Activated naive CD4-positive, alpha-beta T cell treated with anti-CD3 and anti-CD28 coated beads, Interleukin-2, amount 50 U/mL, for 24 hours (primary cell): ENCODE measurements around the gene TMEM219.

Source experiments
- H3K27ac Mint-ChIP-seq: one replicate; pipeline ENCODE4 v1.8.0; 2021; ENCODE audit warnings: mild to moderate bottlenecking, mixed read lengths
- H3K27me3 Mint-ChIP-seq: one replicate; pipeline ENCODE4 v1.8.0; 2021; ENCODE audit warnings: mixed read lengths
- H3K36me3 Mint-ChIP-seq: one replicate; pipeline ENCODE4 v1.8.0; 2021; ENCODE audit warnings: mixed read lengths
- H3K4me1 Mint-ChIP-seq: one replicate; pipeline ENCODE4 v1.8.0; 2021; ENCODE audit warnings: mixed read lengths
- H3K4me3 Mint-ChIP-seq: one replicate; pipeline ENCODE4 v1.8.0; 2021; ENCODE audit warnings: mild to moderate bottlenecking, mixed read lengths
- H3K9me3 Mint-ChIP-seq: one replicate; pipeline ENCODE4 v1.8.0; 2021; ENCODE audit warnings: mixed read lengths

The TMEM219 gene, protein sequence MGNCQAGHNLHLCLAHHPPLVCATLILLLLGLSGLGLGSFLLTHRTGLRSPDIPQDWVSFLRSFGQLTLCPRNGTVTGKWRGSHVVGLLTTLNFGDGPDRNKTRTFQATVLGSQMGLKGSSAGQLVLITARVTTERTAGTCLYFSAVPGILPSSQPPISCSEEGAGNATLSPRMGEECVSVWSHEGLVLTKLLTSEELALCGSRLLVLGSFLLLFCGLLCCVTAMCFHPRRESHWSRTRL

DNA sequence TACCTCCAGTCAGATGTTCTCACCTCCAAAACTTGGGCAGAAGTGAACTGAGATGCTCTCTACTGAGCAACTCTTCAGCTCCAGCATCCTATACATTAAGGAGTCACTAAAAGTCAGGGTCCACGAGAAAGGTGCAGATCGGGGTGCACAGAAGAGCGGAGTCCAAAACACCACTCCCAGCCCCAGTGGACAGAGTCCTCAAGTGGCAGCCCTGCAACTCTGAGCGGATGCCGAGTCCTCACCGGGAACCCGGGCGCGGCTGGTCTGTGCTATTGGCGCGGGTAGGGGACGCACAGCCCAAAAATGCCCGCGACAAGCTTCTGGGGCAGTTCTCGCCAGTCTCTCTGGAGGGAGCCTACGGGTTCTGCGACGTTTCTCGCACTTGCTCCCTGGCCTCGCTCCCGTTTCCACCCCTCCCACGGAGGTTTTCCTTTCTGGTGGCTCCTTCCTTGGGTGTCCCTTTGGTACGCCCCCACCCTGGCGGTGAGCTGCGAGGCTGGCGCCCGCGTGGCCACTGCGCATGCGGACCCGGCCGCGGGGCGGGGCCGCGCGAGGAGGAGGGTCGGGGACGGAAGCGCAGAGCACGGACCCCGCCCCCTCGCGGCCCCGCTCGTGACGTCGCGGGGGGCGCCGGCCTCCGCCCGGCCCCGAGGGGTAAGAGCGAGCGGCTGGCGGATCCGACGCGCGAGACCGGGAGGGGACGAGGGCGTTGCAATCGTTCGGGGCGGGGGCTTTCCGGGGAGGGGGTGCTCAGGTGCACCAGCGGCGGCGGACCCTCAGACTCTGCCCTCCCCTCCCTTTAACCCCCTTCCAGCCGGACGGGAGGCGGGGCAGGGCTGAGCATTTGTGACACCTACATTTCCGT lies at the start of gene TMEM219:
Gene TMEM219, plus strand, starts transcription at position 601 of the 865 bp plus-strand sequence. CDS start 1,065 bp downstream, outside the sequence.
- Mint-ChIP-seq H3K27ac (peak within 1 kb of the TSS; percentile 88), H3K36me3 (peaks cover 3% of the 10 kb centered on the region), H3K27me3 (no peaks in the 10 kb centered on the region), H3K9me3 (no peaks in the 10 kb centered on the region), H3K4me3 (peak within 1 kb of the TSS; percentile 89), H3K4me1 (peaks cover 22% of the 10 kb centered on the region)

DNA sequence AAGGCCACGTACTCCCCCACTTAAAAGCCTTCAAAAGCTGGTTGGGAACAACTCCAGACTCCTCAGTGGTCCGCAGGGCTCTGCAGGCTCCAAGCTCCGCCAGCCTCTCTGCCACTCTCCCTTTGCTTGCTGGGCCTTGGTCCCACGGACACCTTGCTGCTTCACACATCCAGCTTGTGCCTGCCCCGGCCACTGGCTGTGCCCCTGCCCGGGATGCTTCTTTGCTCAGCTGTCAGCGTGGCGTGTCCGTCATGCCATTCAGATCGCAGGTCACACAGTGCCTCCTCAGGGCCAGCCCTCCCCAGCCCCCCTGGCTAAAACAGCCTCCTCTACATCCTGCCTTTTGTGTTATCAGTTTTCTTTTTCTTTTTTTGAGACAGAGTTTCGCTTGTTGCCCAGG lies 49.8 kb upstream of the TMEM219 start:
- H3K27me3 Mint-ChIP-seq = no peaks in the 10 kb centered on the region
- H3K36me3 Mint-ChIP-seq = peaks cover 5% of the 10 kb centered on the region
- no peaks in the 10 kb centered on the region for H3K4me1 Mint-ChIP-seq
- no peak overlapping the region for H3K27ac Mint-ChIP-seq
- no peak overlapping the region for H3K4me3 Mint-ChIP-seq
- no peaks in the 10 kb centered on the region for H3K9me3 Mint-ChIP-seq

DNA sequence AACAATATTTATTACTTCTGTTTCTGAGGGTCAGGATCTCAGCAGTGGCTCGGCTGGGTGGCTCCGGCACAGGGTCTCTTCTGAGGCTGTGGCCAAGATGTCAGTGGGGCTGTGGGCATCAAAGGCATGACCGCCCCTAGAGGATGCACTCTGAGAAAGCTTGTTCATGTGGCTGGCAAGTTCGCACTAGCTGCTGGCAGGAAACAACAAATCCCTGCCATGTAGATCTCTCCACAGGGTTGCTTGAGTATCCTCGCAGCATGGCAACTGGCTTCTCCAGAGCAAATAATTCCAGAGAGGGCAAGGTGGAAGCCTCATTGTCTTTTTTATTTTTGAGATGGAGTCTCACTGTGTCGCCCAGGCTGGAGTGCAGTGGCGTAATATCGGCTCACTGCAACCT lies 48.4 kb upstream of the TMEM219 start:
- Mint-ChIP-seq H3K27ac (no peak overlapping the region), H3K9me3 (no peaks in the 10 kb centered on the region), H3K27me3 (no peaks in the 10 kb centered on the region), H3K36me3 (peaks cover 7% of the 10 kb centered on the region), H3K4me3 (no peak overlapping the region), H3K4me1 (no peaks in the 10 kb centered on the region)

DNA sequence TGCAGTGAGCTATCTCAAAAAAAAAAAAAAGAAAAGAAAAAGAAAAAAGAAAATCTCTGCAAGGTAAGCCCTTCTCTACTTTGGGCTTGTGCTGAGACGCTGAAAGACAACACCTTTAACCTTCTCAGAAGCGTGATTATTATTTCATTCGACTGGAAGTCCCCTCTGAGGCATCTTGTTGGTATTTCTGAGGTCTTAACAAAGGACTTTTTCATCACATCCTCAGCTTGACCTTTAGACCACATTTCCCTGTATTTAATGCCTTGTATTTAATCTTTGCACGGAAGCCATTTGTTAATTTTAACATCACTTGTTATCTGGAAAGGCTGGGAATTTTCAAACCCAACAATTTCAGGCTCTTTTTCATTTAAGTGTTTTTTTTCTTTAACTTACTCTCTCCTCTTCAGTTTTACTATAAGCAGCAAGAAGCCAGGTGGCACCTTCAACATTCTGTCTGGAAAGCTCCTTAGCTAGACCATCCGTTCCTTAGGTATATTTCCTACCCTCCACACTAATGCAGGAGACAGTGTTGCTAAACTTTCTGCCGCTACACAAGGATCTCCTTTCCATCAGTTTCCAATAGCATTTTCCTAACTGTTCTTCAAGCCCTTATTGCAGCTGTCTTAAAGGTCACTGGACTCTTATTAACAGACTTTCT lies 46.2 kb upstream of the TMEM219 start:
- Mint-ChIP-seq H3K4me1 (peaks cover 6% of the 10 kb centered on the region), H3K27me3 (no peaks in the 10 kb centered on the region), H3K9me3 (no peaks in the 10 kb centered on the region), H3K27ac (no peak overlapping the region), H3K36me3 (peaks cover 9% of the 10 kb centered on the region), H3K4me3 (no peak overlapping the region)

DNA sequence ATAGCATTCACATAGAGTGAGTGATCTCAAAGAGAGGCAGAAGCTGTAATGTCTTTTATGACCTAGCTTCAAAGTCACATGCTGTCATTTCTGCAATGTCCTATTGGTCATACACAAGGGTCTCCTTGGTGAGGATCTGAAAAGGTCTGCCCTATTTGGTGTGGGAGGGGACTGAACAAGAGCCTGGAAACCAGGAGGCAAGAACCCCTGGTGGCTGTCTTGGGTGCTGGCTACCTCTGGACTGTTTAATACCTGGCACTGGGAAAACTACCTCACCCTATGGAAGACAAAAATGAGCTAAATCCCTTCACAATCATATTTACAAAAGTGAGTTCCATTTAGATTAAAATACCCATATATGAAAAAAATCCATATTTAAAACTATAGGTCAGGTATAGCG lies 44.9 kb upstream of the TMEM219 start:
- Mint-ChIP-seq H3K27me3 (no peaks in the 10 kb centered on the region), H3K9me3 (no peaks in the 10 kb centered on the region), H3K4me3 (no peak overlapping the region), H3K36me3 (peaks cover 13% of the 10 kb centered on the region), H3K27ac (no peak overlapping the region), H3K4me1 (peaks cover 13% of the 10 kb centered on the region)

DNA sequence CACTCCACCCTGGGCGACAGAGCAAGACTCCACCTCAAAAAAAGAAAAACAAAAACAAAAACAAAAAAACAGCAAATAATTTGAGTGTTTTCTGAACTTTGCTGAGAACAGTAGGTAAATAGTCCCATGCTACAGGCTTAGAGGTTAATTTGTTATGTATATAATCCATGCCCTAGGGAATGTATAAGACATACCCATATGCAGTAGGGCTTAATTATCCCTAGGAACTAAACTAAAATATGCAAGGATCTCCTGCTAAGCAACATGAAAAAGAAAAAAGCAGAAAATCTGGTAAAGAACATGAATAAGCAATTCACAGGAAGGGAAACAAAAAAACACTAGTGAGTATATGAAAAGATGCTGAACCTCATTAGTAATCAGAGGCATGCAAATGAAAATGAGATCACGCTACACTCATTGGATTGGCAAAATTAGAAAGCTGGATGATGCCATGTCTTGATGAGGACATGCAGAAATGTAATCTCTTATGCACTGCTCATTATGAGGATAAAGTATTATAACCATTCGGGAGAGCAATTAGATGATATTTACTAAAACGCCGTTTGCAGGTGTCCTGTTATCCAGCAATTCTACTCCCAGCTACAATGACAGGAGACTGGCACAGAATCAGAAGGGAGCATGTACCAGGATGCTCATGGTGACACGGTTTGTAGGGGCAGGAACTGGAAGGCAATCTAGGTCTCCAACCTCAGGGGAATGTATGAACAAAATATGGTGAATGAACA lies 41.4 kb upstream of the TMEM219 start:
- H3K27me3 Mint-ChIP-seq = no peaks in the 10 kb centered on the region
- peak overlapping the region; percentile 33 for H3K27ac Mint-ChIP-seq
- peaks cover 39% of the 10 kb centered on the region for H3K4me1 Mint-ChIP-seq
- no peaks in the 10 kb centered on the region for H3K9me3 Mint-ChIP-seq
- no peak overlapping the region for H3K4me3 Mint-ChIP-seq
- peaks cover 9% of the 10 kb centered on the region for H3K36me3 Mint-ChIP-seq

DNA sequence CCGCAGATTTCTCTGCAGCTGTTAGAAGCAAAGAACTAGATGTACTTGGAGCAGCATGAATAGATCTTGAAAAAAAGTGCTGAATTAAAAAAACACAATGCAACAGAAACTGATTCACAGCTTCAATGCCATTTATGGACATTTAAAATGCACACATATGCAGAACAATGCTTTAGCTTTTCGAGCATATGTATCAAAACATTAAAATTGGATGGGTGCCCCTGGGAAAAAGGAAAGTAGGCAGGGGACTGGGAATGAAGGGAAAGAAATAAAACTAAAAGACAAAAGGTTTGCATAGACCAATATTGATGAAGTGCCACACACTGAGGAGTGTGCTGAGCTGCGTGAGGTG lies 40.9 kb upstream of the TMEM219 start:
- Mint-ChIP-seq H3K4me3 (no peak overlapping the region), H3K4me1 (peaks cover 40% of the 10 kb centered on the region), H3K36me3 (peaks cover 9% of the 10 kb centered on the region), H3K27ac (no peak overlapping the region), H3K9me3 (no peaks in the 10 kb centered on the region), H3K27me3 (no peaks in the 10 kb centered on the region)

DNA sequence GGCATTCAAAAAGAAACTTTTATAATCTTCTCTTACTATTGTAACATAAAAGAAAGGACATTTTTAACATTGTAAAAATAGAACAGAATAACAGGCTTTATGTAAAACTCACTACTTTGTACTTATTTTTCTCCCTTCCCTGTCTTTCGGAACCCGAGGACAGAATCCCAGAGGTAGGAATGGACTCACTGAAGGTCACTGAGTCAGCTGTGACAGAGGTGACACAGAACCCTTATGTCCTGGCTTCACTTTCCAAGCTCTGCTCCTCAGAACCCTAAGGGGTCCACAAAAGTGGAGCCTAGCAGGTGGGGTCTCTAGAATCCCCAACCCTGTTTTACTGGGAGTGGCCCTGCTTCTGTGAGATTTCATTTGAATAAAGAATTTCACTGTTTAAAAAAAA lies 39.6 kb upstream of the TMEM219 start:
- Mint-ChIP-seq H3K4me1 (peaks cover 53% of the 10 kb centered on the region), H3K27ac (no peak overlapping the region), H3K27me3 (no peaks in the 10 kb centered on the region), H3K4me3 (no peak overlapping the region), H3K36me3 (peaks cover 9% of the 10 kb centered on the region), H3K9me3 (no peaks in the 10 kb centered on the region)

DNA sequence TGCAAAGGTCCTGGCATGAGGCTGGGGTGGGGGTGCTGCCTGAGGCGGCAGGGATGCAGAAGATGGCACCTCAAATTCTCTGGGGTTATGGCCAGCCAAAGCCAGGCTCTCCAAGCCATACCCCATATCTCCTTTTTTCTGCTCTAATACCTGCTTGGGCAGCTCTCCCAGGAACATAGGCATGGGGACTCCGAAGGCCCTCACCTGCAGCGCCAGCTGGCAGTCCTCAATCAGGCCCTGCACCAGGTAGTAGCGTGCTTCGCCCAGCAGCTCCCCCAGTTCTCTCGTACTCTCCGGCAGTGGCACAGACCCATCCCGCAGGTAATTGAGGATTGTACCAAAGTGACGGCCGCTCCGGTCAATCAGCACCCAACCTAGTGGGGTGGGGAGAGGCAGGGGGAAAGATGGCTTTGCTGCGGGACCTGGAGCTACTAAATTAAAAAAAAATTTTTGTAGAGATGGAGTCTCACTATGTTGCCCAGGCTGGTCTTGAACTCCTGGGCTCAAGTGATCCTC lies 38.8 kb upstream of the TMEM219 start:
- Mint-ChIP-seq H3K4me3 (no peak overlapping the region), H3K27me3 (no peaks in the 10 kb centered on the region), H3K27ac (no peak overlapping the region), H3K36me3 (peaks cover 8% of the 10 kb centered on the region), H3K4me1 (peaks cover 60% of the 10 kb centered on the region), H3K9me3 (no peaks in the 10 kb centered on the region)

DNA sequence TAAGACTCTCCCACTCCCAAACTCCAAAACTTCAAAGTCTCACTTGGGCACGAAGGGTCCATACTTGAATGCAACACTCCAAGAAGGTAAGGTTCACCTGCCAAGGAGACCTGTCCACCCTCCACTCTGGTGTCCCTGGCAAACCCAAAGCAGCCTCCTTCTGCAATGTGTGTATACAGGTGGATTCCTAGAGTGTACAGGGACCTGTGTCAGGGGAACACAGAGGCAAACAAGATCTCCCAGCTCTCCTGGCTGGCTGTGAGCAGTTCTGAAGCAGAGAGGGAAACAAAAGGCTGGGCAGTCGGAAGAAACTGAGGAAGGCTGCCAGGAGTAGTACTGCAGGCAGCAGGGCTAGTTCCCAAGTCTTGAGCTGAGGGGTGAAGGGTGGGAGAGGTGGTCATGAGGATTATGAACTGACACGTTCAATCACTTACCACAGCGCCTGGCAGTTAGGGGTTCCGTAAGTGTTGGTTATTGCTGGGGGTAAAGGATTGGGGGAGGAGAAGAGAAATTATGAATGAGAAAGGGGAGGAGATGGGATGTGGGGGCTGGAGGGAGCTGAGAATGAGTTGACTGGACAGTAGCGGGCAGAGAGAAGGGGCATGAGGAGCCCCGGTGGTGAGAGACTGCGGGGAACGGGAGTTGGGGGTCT lies 36.6 kb upstream of the TMEM219 start:
- no peaks in the 10 kb centered on the region for H3K27me3 Mint-ChIP-seq
- H3K27ac Mint-ChIP-seq = peak overlapping the region; percentile 91
- peak overlapping the region; percentile 91 for H3K4me3 Mint-ChIP-seq
- peaks cover 8% of the 10 kb centered on the region for H3K36me3 Mint-ChIP-seq
- H3K9me3 Mint-ChIP-seq = no peaks in the 10 kb centered on the region
- H3K4me1 Mint-ChIP-seq = peaks cover 60% of the 10 kb centered on the region

DNA sequence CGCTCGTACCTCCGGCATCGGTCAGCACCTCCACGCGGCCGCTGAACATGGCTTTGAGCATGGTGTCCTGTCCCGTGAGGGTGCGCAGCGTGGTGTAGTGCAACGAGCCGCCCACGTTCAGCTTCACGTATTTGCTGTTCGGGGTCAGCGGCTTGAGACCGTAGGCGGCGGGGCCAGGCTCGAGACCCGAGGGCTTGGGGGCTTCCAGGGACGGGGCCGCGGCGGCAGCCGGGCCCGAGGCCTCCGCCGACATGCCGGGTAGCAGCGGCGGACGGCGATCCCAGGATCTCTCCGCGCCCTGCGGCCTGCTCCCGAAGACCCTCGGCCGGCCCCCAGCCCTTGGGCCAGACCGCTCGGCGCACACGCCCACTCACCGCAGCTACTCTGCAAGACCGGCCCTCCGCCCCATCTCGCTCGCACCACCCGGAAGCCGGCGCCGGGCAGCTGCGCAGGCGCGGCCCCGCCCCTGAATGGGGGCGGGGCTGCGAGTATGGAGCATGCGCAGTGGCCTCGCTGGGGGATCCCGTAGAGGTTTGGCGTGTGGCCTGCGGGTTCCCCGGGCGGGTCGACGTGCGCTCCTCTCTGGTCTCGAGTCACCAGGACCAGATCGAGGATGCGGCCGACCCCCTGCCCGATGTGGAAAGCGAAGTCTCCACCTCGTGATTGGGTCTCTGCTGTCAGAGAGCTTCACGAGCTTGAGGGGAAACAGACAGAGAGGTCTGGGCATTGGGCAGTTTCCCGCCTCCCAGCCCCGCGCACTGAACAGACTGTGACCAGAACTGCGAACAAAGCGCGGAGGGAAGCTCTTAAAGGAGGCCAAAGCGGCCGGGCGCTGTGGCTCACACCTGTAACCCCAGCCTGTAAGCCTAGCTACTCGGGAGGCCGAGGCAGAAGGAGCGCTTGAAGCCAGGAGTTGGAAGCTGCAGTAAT lies 35.8 kb upstream of the TMEM219 start, which contains the start of gene KCTD13:
Gene KCTD13, minus strand, starts transcription at position 446 of the 930 bp plus-strand sequence. Its CDS starts 193 bp downstream, at position 253.
- H3K4me3 Mint-ChIP-seq = peak within 1 kb of the TSS; percentile 91
- H3K27ac Mint-ChIP-seq = peak within 1 kb of the TSS; percentile 94
- H3K27me3 Mint-ChIP-seq = no peaks in the 10 kb centered on the region
- peaks cover 2% of the 10 kb centered on the region for H3K36me3 Mint-ChIP-seq
- peaks cover 51% of the 10 kb centered on the region for H3K4me1 Mint-ChIP-seq
- no peaks in the 10 kb centered on the region for H3K9me3 Mint-ChIP-seq

DNA sequence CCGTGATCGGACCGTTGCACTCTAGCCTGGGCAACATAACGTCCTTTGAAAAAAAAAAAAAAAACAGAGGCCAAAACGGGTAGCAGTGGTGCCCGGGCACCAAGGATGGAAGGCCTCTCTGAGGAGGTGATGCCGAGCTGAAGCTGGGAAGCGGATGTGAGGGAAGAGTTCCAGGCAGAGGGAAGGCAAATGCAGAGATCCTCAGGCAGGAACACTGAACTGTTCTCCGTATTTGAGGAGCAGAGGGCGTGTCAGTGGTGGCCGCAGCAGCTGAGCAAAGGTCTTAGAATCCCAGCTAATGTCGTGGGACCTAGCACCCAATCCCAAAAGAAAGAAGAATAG lies 35.2 kb upstream of the TMEM219 start:
- H3K27me3 Mint-ChIP-seq = no peaks in the 10 kb centered on the region
- peak overlapping the region; percentile 94 for H3K27ac Mint-ChIP-seq
- H3K4me1 Mint-ChIP-seq = peaks cover 48% of the 10 kb centered on the region
- no peaks in the 10 kb centered on the region for H3K9me3 Mint-ChIP-seq
- H3K4me3 Mint-ChIP-seq = peak overlapping the region; percentile 91
- H3K36me3 Mint-ChIP-seq = peaks cover 2% of the 10 kb centered on the region

DNA sequence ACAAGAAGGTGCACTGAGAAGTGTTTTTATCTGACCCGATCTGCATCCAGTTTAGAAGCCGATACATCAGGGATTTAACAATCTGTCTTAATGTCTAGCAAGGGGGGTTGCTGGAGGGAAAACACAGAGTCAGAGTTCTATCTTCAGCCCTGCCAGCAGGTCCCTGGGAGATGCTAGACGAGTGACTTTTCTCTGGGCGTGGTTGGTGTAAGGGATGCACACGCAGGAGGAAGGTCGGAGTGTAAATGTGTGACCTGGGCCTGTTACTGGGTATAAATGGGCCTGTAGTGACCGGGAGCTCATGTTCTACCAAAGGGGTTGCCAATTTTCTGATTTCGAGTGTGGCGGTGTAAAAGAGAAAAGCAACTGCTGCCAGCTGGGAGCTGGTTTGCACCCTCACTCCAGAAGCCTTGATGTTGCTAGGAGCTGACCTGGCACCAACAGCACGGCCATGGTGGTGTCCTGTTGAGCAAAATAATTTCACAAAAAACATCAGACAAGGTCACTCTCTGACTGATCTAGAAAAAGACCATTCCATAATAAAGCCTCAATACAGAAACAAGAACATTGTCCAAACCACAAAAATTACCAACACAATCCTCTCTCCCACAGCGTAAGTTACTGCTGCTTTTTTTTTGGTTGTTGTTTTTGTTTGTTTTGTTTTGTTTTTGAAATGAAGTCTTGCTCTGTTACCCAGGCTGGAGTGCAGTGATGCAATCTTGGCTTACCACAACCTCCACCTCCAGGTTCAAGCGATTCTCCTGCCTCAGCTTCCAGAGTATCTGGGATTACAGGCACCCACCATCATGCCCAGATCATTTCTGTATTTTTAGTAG lies 34.6 kb upstream of the TMEM219 start:
- Mint-ChIP-seq H3K4me3 (peak overlapping the region; percentile 91), H3K9me3 (no peaks in the 10 kb centered on the region), H3K36me3 (peaks cover 4% of the 10 kb centered on the region), H3K27ac (peak overlapping the region; percentile 53), H3K27me3 (no peaks in the 10 kb centered on the region), H3K4me1 (peaks cover 48% of the 10 kb centered on the region)
